SU-DHL-6 (cell line): ENCODE data around the gene SP140.

ENCODE experiments used
- H2AFZ ChIP-seq: fragments of 200-600 bp; sonication (generic); 2 replicates; pipeline ENCODE4 v1.6.1; 2014; ENCODE audit warnings: low read depth, mild to moderate bottlenecking, moderate library complexity, mixed read lengths, antibody characterized with exemption, low read length; ENCODE audit not compliant: severe bottlenecking
- H3F3A ChIP-seq: fragments of 200-600 bp; shearing (Covaris generic); 2 replicates; pipeline ENCODE4 v1.6.0; 2016; ENCODE audit warnings: antibody characterized with exemption, mild to moderate bottlenecking; ENCODE audit not compliant: insufficient read depth
- H3K27ac ChIP-seq: fragments of 200-600 bp; sonication (generic); 2 replicates; pipeline ENCODE4 v1.5.1; 2016; ENCODE audit warnings: low read depth, mild to moderate bottlenecking, low read length, moderate library complexity, mixed read lengths
- H3K27me3 ChIP-seq: fragments of 200-600 bp; sonication (generic), shearing (Covaris generic); 2 replicates; pipeline ENCODE4 v1.6.0; 2014; ENCODE audit warnings: mild to moderate bottlenecking, low read length
- H3K36me3 ChIP-seq: fragments of 200-600 bp; sonication (generic); 2 replicates; pipeline ENCODE4 v1.6.1; 2014; ENCODE audit warnings: mild to moderate bottlenecking, low read length, mixed read lengths
- H3K4me2 ChIP-seq: fragments of 300-600, 200-600 bp; shearing (Covaris generic), sonication (generic); 2 replicates; pipeline ENCODE4 v1.6.0; 2014; ENCODE audit warnings: low read length, low read depth, mild to moderate bottlenecking; ENCODE audit not compliant: poor library complexity, severe bottlenecking
- H3K4me3 ChIP-seq: fragments of 200-600 bp; sonication (generic); 2 replicates; pipeline ENCODE4 v1.5.1; 2014; ENCODE audit warnings: antibody characterized with exemption, low read length, mild to moderate bottlenecking, mixed read lengths; ENCODE audit not compliant: insufficient read depth, poor library complexity, severe bottlenecking
- H3K79me2 ChIP-seq: fragments of 200-600 bp; sonication (generic); 2 replicates; pipeline ENCODE4 v1.6.1; 2014; ENCODE audit warnings: mild to moderate bottlenecking, low read length, moderate library complexity; ENCODE audit not compliant: insufficient read depth
- H3K9ac ChIP-seq: fragments of 200-600 bp; sonication (generic); 2 replicates; pipeline ENCODE4 v1.7.0; 2014; ENCODE audit warnings: mild to moderate bottlenecking, low read length
- H3K9me2 ChIP-seq: fragments of 200-600 bp; sonication (generic); replicated peaks from 2 replicates; pipeline ENCODE4 v1.6.1; 2014; ENCODE audit warnings: low read length; ENCODE audit not compliant: insufficient read depth
- H3K9me3 ChIP-seq: fragments of 200-600 bp; sonication (generic); 2 replicates; pipeline ENCODE4 v1.6.1; 2014; ENCODE audit warnings: low read length, mixed read lengths; ENCODE audit not compliant: insufficient read depth
- H4K20me1 ChIP-seq: fragments of 200-600 bp; sonication (generic); 2 replicates; pipeline ENCODE4 v1.6.1; 2014; ENCODE audit warnings: low read depth, mild to moderate bottlenecking, antibody characterized with exemption, low read length, moderate library complexity, mixed read lengths
- EZH2phosphoT487 ChIP-seq: fragments of 200-600 bp; sonication (generic), shearing (Covaris generic); conservative IDR thresholded peaks from 2 replicates; pipeline ENCODE4 v1.6.1; 2018; ENCODE audit warnings: mild to moderate bottlenecking, antibody characterized with exemption, low read length, moderate library complexity, mixed read lengths
- TF ChIP-seq, protein P1 (sequence below): fragments of 200-600 bp; sonication (generic); IDR thresholded peaks from one replicate; pipeline ENCODE4 v1.5.1; 2017; ENCODE audit warnings: antibody characterized with exemption, mild to moderate bottlenecking, low read length, moderate library complexity; ENCODE audit not compliant: insufficient read depth, poor library complexity, severe bottlenecking

SP140 gene

DNA sequence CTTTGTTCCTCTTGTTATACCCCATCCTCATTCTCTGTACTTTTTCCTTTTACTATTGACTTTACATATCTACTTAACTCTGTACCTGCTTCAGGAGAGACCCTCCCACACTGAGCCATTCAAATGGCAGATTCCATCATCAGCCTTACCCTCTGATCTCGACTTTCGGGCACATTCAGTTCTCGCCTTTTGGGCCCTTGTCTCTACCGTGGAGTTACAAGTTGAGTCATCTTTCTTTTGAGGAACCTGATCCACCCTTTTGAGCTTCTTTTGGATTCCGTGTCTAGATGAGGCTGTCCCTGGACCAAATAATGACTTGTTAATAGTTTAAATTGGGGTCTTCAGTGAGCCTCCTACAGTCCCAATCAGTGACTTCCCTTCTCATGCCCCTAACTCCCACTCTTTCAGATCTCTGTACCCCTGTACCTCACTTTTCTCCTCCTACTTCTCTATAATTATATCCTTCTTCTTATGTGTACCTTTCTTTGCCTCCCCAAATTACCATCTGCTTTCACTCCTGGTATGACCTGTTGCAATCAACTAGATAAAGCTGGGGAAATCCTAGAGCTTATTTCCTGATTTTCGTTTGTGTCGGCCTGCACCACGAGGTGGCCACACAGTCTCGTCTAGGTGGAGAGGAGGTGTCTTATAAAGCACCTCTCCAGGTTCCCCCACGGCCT lies 23.0 kb upstream of the SP140 start:
- no peak for TF ChIP-seq EZH2phosphoT487
- TF ChIP-seq, protein P1, sequence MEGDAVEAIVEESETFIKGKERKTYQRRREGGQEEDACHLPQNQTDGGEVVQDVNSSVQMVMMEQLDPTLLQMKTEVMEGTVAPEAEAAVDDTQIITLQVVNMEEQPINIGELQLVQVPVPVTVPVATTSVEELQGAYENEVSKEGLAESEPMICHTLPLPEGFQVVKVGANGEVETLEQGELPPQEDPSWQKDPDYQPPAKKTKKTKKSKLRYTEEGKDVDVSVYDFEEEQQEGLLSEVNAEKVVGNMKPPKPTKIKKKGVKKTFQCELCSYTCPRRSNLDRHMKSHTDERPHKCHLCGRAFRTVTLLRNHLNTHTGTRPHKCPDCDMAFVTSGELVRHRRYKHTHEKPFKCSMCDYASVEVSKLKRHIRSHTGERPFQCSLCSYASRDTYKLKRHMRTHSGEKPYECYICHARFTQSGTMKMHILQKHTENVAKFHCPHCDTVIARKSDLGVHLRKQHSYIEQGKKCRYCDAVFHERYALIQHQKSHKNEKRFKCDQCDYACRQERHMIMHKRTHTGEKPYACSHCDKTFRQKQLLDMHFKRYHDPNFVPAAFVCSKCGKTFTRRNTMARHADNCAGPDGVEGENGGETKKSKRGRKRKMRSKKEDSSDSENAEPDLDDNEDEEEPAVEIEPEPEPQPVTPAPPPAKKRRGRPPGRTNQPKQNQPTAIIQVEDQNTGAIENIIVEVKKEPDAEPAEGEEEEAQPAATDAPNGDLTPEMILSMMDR, result peak; percentile 67
- Histone ChIP-seq H3K4me3 (peak overlapping the region; percentile 57), H3K36me3 (peaks cover 29% of the 10 kb centered on the region), H3K9ac (peak overlapping the region; percentile 61), H3K27ac (peak overlapping the region; percentile 93), H3K9me2 (no peaks in the 10 kb centered on the region), H3K27me3 (no peaks in the 10 kb centered on the region), H3K9me3 (no peaks in the 10 kb centered on the region), H3F3A (peaks cover 54% of the 10 kb centered on the region), H3K4me2 (peak overlapping the region; percentile 98), H3K79me2 (peaks cover 37% of the 10 kb centered on the region), H2AFZ (no peak overlapping the region), H4K20me1 (no peaks in the 10 kb centered on the region)

DNA sequence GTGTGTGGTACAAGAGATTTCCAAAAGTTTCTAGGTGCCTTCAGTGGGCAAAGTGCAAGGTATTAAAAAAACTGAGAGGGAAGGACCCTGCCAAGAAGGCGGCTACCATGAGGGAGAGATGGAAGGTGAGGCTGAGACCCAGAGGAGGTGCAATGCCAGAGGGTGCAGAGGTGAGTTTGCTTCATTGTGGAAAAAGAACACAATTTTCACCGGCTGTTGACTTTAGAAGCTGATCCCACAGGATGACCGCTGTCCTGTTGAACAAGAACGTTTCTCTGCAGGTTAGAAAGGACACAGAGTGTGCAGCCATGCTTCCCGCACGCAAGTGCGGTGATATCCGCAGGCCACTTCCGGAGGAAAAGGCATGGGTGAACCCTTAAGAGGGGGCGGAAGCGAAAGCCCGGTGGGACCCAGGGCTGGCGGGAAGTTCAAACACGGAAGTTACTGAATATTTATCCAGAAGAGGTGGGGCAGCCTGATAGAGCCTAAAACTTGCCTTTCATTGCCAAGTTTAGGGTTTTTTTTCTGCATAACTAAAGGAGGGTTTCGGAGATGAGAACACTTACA lies 22.3 kb upstream of the SP140 start:
- Histone ChIP-seq H3K4me3 (peak overlapping the region; percentile 57), H3K36me3 (peaks cover 29% of the 10 kb centered on the region), H3K79me2 (peaks cover 43% of the 10 kb centered on the region), H3K27me3 (no peaks in the 10 kb centered on the region), H3K9ac (peak overlapping the region; percentile 61), H4K20me1 (no peaks in the 10 kb centered on the region), H3K27ac (peak overlapping the region; percentile 93), H3K9me2 (no peaks in the 10 kb centered on the region), H3K4me2 (peak overlapping the region; percentile 98), H3K9me3 (no peaks in the 10 kb centered on the region), H3F3A (peaks cover 59% of the 10 kb centered on the region), H2AFZ (peak overlapping the region; percentile 28)
- TF ChIP-seq, protein P1, result no peak
- no peak for TF ChIP-seq EZH2phosphoT487

DNA sequence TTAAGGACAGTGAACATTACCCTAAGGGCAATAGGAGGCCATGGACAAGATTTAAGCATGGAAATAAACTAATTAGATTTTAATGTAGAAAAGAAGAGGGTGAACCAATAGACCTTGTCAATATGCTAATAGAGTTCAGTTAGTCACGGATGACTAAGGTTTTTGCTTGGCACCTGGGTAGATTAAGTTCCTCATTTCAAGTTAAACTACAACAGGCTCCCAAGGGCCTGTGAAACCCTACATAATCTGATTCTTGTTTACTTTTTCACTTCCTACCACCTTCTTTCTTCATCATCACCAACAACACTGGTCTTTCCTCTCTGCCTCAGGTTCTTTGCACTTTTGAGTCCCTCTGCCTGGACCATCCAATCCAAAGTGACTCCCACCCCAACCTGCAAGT lies 20.5 kb upstream of the SP140 start:
- Histone ChIP-seq H4K20me1 (no peaks in the 10 kb centered on the region), H3K27ac (peak overlapping the region; percentile 93), H3K4me2 (peak overlapping the region; percentile 98), H3K9me3 (no peaks in the 10 kb centered on the region), H3F3A (peaks cover 61% of the 10 kb centered on the region), H3K79me2 (peaks cover 59% of the 10 kb centered on the region), H3K27me3 (no peaks in the 10 kb centered on the region), H3K9ac (peak overlapping the region; percentile 61), H2AFZ (no peak overlapping the region), H3K4me3 (peak overlapping the region; percentile 57), H3K36me3 (peaks cover 23% of the 10 kb centered on the region), H3K9me2 (no peaks in the 10 kb centered on the region)
- TF ChIP-seq EZH2phosphoT487, result no peak
- TF ChIP-seq, protein P1, result no peak
